ENCODE results near the gene CSMD2. TPM values are rescaled to one million over a fixed set of nuclear protein-coding genes. Genes with fewer than 3 reads are reported as not detected.
"Not testable (repeated sequence)": the region's sequence is repeated elsewhere in the genome, so short reads cannot be mapped to it uniquely, and the experiment has no call there.

CSMD2 gene
- total and polyA plus RNA-seq, 2 of the 8 experiments (the other 6 are each of a cell fraction or from before 2014, with no cell fraction given) = 7.0 to 14.7 TPM

DNA sequence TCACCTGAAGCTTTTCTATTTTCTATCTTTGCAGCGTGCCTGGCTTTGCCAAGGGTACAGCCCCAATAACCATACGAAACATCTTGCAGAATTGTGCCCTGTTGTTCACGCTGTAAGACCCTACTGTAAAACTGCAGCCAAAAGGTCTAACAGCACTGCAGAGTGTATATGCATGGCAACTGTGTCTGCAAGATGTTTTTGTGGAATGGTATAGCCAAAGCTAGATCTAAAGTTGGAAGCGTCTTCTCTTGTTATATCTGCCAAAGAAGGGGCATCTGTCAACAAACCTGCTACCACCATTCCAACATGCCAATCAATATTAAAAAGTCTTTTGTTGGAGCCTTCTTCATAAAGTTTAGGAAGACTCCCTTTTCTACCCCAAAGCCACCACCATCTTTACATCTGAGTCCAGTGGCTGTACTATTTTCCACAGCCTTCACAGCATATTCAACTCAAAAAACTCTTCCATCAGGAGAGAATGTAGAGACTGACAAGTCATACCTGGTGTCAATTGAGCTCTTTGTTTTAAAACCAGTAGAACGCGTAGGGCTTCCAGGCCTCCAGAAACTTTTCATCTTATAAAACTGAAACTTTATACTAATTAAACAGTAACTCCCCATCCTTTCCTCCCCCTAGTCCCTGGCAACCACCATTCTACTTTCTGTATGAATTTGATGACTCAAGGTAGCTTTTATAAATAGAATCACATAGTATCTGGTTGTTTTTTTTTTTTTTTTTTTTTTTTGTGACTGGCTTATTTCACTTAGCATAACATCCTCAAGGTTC, 652.6 kb downstream of the CSMD2 start (continued):
- TF ChIP-seq ATF2 (IDR thresholded peaks at IDR 0.05; ENCODE audit: low read length) (no peak), POU5F1 (IDR thresholded peaks at IDR 0.05; ENCODE audit: low read depth, low read length) (no peak), SP1 (IDR thresholded peaks at IDR 0.05; ENCODE audit: low read depth, low read length) (no peak), SIN3A (conservative IDR thresholded peaks at IDR 0.05 in 1 of 2, IDR thresholded peaks at IDR 0.05 in 1 of 2; ENCODE audit: low read depth in 1 of 2, low read length in 2 of 2) (no peak)

GRCh38 chr1:33509276-33509675, 655.8 kb downstream of the CSMD2 start:
- H4K8ac ChIP-seq (ENCODE audit: extremely low read depth, insufficient read depth, low read length); H2BK15ac ChIP-seq (ENCODE audit: low read length); H3K9ac ChIP-seq (replicated peaks in 1 of 4; ENCODE audit: extremely low read depth in 1 of 4, low read depth in 3 of 4, low read length in 3 of 4); H3K4ac ChIP-seq (replicated peaks; ENCODE audit: insufficient read length, low read depth, low read length); POLR2A ChIA-PET (ENCODE audit: partially characterized antibody); H3K27ac ChIP-seq (ENCODE audit: low read depth, low read length); H3K14ac ChIP-seq (ENCODE audit: insufficient read length); H3K56ac ChIP-seq (replicated peaks; ENCODE audit: insufficient read length, low read depth, low read length); H4K5ac ChIP-seq (ENCODE audit: insufficient read length, low read depth, low read length); H2BK12ac ChIP-seq (ENCODE audit: low read depth, low read length); H3K79me2 ChIP-seq (ENCODE audit: control insufficient read depth in 1 of 2, insufficient read depth in 2 of 2, low read length in 2 of 2); H4K20me1 ChIP-seq (replicated peaks in 1 of 2; ENCODE audit: control insufficient read depth in 1 of 2, insufficient read depth in 2 of 2, low read length in 2 of 2); H3K18ac ChIP-seq (ENCODE audit: extremely low read depth, low read length); H2BK120ac ChIP-seq (replicated peaks; ENCODE audit: low read depth, low read length); H3K23me2 ChIP-seq (ENCODE audit: low read depth, low read length); H3K23ac ChIP-seq (ENCODE audit: insufficient read length); H2BK5ac ChIP-seq (ENCODE audit: low read depth, low read length); H3K4me3 ChIP-seq (ENCODE audit: extremely low read depth in 1 of 4, insufficient read depth in 2 of 4, low read depth in 3 of 4, low read length in 4 of 4); H2BK20ac ChIP-seq (ENCODE audit: low read length); H3K36me3 ChIP-seq (ENCODE audit: control insufficient read depth in 2 of 4, insufficient read depth in 4 of 4, low read length in 3 of 4); H4K91ac ChIP-seq (replicated peaks; ENCODE audit: insufficient read length, low read length); H3K9me3 ChIP-seq (ENCODE audit: insufficient read depth in 2 of 2, low read depth in 1 of 2, low read length in 1 of 2); FAIRE-seq; H3K27me3 ChIP-seq (replicated peaks in 1 of 4; ENCODE audit: control insufficient read depth in 3 of 4, extremely low read depth in 1 of 4, insufficient read depth in 3 of 4, low read length in 3 of 4); H3K79me1 ChIP-seq (ENCODE audit: low read depth, low read length); H2AFZ ChIP-seq (ENCODE audit: low read length); H2AK5ac ChIP-seq (ENCODE audit: low read depth, low read length); H3K4me2 ChIP-seq (ENCODE audit: insufficient read depth in 1 of 2, low read depth in 2 of 2, low read length in 2 of 2); H3K4me1 ChIP-seq (replicated peaks in 1 of 4; ENCODE audit: control insufficient read depth in 3 of 4, insufficient read depth in 4 of 4, low read length in 3 of 4); CTCF ChIA-PET (ENCODE audit: partially characterized antibody); DNase-seq (ENCODE audit: low read depth in 1 of 2, low spot score in 2 of 2): not testable (repeated sequence)
- 100% methylated on average over 9 of the region's 24 CpGs; no CpG with 5 or more reads in 1 of the 2 experiments for WGBS, 2 experiments (ENCODE audit: extremely low coverage in 1 of 2, insufficient coverage in 1 of 2, insufficient read length in 1 of 2, insufficient replicate concordance in 2 of 2, low coverage in 1 of 2, low lambda C conversion rate in 2 of 2, missing lambda C conversion rate in 1 of 2)
